Effector memory CD4-positive, alpha-beta T cell (primary cell): ENCODE results near the gene LGALS13.

ENCODE experiments used
- DNase-seq, 3 donors: peaks; one replicate each; pipeline ENCODE4 v3.0.0-alpha.2; 2020
- H3K27ac ChIP-seq: 2 replicates; pipeline ENCODE4 v1.7.0; 2013; ENCODE audit warnings: mild to moderate bottlenecking, low read length, moderate library complexity; ENCODE audit not compliant: insufficient read depth, poor library complexity, severe bottlenecking
- H3K27me3 ChIP-seq: replicated peaks from 2 replicates; pipeline ENCODE4 v1.7.0; 2013; ENCODE audit warnings: mild to moderate bottlenecking, low read length; ENCODE audit not compliant: insufficient read depth, control insufficient read depth, poor library complexity, severe bottlenecking
- H3K36me3 ChIP-seq: 2 replicates; pipeline ENCODE4 v1.7.0; 2013; ENCODE audit warnings: mild to moderate bottlenecking, low read length, moderate library complexity; ENCODE audit not compliant: control insufficient read depth, insufficient read depth
- H3K4me1 ChIP-seq: 2 replicates; pipeline ENCODE4 v1.7.0; 2013; ENCODE audit warnings: low read length, mild to moderate bottlenecking; ENCODE audit not compliant: control insufficient read depth, insufficient read depth, poor library complexity, severe bottlenecking
- H3K4me3 ChIP-seq: 2 replicates; pipeline ENCODE4 v1.7.0; 2013; ENCODE audit warnings: low read length, low read depth, mild to moderate bottlenecking; ENCODE audit not compliant: insufficient read depth, poor library complexity, severe bottlenecking
- H3K9me3 ChIP-seq: 2 replicates; pipeline ENCODE4 v1.7.0; 2013; ENCODE audit warnings: mild to moderate bottlenecking, low read length, moderate library complexity; ENCODE audit not compliant: control insufficient read depth

LGALS13 gene

GRCh38 chr19:39647918-39648317, 45.6 kb downstream of the LGALS13 start:
- no peaks in the 10 kb centered on the region for H3K27me3 ChIP-seq
- no peak overlapping the region for H3K27ac ChIP-seq
- H3K9me3 ChIP-seq, result no peaks in the 10 kb centered on the region
- H3K36me3 ChIP-seq, result no peaks in the 10 kb centered on the region
- H3K4me1 ChIP-seq, result no peaks in the 10 kb centered on the region
- no peak for DNase-seq
- no peak overlapping the region for H3K4me3 ChIP-seq

- Histone ChIP-seq H3K27me3 (no peaks in the 10 kb centered on the region), H3K36me3 (no peaks in the 10 kb centered on the region), H3K4me3 (no peak within 1 kb of the TSS), H3K4me1 (no peaks in the 10 kb centered on the region), H3K9me3 (no peaks in the 10 kb centered on the region), H3K27ac (no peak within 1 kb of the TSS)
- DNase-seq, result no peak
These were observed 53.3 kb downstream of the LGALS13 start, which contains the start of gene LGALS16 for GRCh38 chr19:39655613-39656012. Gene LGALS16 (plus strand): TSS chr19:39655913. CDS start chr19:39655962, 49 bp downstream.
